Skeletal muscle cell (primary cell): Measurements from ENCODE around the gene THOC2.
"Not testable (repeated sequence)": the region's sequence is repeated elsewhere in the genome, so short reads cannot be mapped to it uniquely, and the experiment has no call there.

Source experiments
- DNase-seq: peaks from one replicate; pipeline ENCODE4 v3.0.0-alpha.2; 2010; ENCODE audit warnings: low read depth
- H3K4me3 ChIP-seq: 2 replicates; pipeline ENCODE4 v1.5.1; 2011; ENCODE audit warnings: low read depth, mild to moderate bottlenecking, control low read depth, low read length, moderate library complexity

THOC2 gene

DNA sequence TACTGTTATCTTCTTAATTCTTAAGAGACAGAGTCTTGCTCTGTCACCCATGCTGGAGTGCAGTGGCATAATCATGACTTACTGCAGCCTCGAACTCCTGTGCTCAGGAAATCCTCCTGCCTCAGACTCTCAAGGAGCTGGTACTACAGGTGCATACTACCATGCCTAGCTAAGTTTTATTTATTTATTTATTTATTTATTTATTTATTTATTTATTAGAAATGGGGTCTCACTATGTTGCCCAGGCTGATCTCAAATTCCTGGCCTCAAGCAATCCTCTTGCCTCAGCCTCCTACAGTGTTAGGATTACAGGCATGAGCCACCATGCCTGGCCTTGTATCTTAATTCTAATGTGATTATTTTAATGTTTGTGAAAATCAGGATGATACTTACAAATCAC is 125.6 kb downstream of the THOC2 start:
- no peak overlapping the region for H3K4me3 ChIP-seq
- no peak for DNase-seq

GRCh38 chrX:123603491-123603890 is 129.4 kb downstream of the THOC2 start:
- no peak for DNase-seq
- no peak overlapping the region for H3K4me3 ChIP-seq

DNA sequence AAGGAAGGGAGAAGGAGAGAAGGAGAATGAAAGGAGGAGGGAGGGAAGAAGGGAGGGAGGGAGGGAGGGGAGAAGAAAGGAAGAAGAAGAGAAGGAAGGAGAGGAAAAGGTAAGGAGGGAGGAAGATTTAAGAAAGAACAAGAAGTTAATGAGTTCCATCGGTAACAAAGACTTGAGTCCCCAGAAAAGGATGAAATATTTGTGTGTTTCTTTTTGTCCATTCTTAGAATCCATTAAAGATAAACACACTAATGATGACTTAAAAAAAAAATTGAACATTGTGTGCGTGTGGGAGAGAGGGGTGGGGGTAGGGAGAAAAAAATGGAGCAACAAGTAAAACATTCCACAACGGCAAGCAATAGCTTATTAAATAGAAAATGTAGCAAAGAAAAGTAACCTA is 131.4 kb downstream of the THOC2 start:
- DNase-seq, result no peak
- H3K4me3 ChIP-seq, result no peak overlapping the region

- H3K4me3 ChIP-seq, result no peak overlapping the region
- no peak for DNase-seq
Measured at GRCh38 chrX:123600181-123600580, 132.7 kb downstream of the THOC2 start.

- DNase-seq, result no peak
- no peak overlapping the region for H3K4me3 ChIP-seq
Measured at GRCh38 chrX:123590842-123591486, 141.9 kb downstream of the THOC2 start.

GRCh38 chrX:123588723-123589122 is 144.1 kb downstream of the THOC2 start:
- no peak for DNase-seq
- no peak overlapping the region for H3K4me3 ChIP-seq

DNA sequence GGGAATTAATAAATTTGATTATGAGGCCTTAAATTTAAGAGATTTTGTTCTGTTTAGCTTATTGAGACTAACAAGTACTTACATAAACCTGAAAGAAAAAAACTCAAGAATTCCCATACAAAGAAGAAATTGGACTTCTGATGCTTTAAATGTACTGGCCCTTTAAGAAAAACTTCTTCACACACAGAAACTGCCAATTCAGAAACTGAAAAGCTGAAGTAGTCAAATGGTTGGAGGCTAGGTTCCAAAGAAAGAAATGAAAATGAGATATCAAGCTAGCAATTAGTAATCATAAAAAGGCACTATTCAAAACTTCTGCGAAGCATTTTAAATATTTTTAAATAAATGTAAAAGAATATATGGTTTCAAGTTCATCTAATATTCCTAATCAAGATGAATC is 151.3 kb downstream of the THOC2 start:
- H3K4me3 ChIP-seq, result no peak overlapping the region

GRCh38 chrX:123580792-123581191 is 152.1 kb downstream of the THOC2 start:
- DNase-seq, result no peak
- H3K4me3 ChIP-seq, result no peak overlapping the region

More for the DNA sequence above, 151.3 kb downstream of the THOC2 start:
- no peak for DNase-seq

DNA sequence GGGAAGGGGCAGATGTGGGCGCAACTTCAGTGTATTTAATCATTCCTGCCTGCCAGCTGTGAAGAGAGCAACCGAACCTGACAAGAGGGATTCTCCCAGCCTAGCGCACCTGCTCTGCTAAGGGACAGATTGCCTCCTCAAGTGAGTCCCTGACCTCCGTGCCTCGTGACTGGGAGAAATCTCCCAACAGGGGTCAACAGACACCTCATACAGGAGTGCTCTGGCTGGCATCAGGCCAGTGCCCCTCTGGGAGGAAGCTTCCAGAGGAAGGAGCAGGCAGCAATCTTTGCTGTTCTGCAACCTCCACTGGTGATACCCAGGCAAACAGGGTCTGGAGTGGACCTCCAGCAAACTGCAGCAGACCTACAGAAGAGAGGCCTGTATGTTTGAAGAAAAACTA is 158.8 kb downstream of the THOC2 start:
- H3K4me3 ChIP-seq, DNase-seq: not testable (repeated sequence)

GRCh38 chrX:123570011-123570590 is 162.8 kb downstream of the THOC2 start:
- H3K4me3 ChIP-seq, result no peak overlapping the region
- no peak for DNase-seq

GRCh38 chrX:123563167-123563566 is 169.7 kb downstream of the THOC2 start:
- DNase-seq, result no peak
- H3K4me3 ChIP-seq, result no peak overlapping the region

- H3K4me3 ChIP-seq, result no peak overlapping the region
- DNase-seq, result no peak
Measured at GRCh38 chrX:123562342-123563146, 170.3 kb downstream of the THOC2 start.

DNA sequence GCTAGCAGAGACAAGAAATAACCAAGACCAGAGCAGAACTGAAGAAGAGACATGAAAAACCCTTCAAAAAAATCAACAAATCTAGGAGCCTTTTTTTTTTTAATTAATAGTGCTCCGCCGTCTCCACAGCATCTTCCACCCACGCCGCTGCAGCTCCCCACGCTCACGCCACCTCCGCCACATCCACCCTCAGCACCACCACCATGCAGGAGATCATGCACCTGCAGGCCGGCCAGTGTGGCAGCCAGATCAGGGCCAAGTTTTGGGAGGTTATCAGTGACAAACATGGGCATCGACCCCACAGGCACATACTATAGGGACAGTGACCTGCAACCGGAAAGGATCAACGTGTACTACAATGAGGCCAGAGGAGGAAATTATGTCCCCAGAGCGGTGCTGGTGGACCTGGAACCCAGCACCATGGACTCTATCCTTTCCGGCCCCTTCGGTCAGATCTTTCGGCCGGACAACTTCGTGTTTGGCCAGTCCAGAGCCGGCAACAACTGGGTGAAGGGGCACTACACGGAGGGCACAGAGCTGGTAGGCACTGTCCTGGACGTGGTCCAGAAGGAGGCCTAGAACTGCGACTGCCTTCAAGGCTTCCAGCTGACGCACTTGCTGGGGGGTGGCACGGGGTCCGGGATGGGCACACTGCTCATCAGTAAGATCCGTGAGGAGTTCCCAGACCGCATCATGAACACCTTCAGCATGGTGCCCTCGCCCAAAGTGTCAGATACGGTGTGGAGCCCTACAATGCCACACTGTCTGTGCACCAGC is 171.2 kb downstream of the THOC2 start:
- no peak for DNase-seq
- no peak overlapping the region for H3K4me3 ChIP-seq

GRCh38 chrX:123550829-123551228 is 182.0 kb downstream of the THOC2 start:
- H3K4me3 ChIP-seq, result no peak overlapping the region
- no peak for DNase-seq
